Heart left ventricle (tissue), 13 donors: ENCODE measurements around the gene BCKDHB.

ENCODE experiments used
- POLR2A ChIP-seq, 2 donors: fragments of 450-650 bp; IDR thresholded peaks; one replicate each; pipeline ENCODE4 v1.6.1; 2017; ENCODE audit warnings: antibody characterized with exemption in 2 of 2, mild to moderate bottlenecking in 2 of 2, moderate library complexity in 2 of 2
- TF ChIP-seq, protein P1 (sequence below), 12 donors: fragments of 200-600 bp; sonication (generic) in 4 of 12; IDR thresholded peaks; one replicate each; pipeline versions ENCODE4 v1.5.0 to v1.8.0; 2018 to 2022; ENCODE audit warnings: antibody characterized with exemption in 12 of 12, mild to moderate bottlenecking in 5 of 12
- donor health status: ischemic (EF 13 %, LVEDD 7.1; RV severe dilation, severe dysfunction).
- donor health status: DM: no; HTN: yes; CAD: no.
- donor health status: DM: no; HTN: no; CAD: no.
- donor health status: ischemic (EF 25% LVEDD 6.9; RV normal size, moderate dysfunction).
- donor health status: ischemic (EF 25% LVEDD 5.7; RV mildly dilated, moderate dysfunction).
- donor health status: ischemic (EF 35%, LVEDD 5.7; RV mildly dilated, moderate dysfunction).
- donor health status: nonischemic (EF 11% LVEDD 7.7; RV severe dilation, severe dysfunction).
- donor health status: DM: yes; HTN: yes; CAD: no.
- donor health status: PGD.
- donor health status: ischemic (EF 29% LVEDD 5.4; RV normal size, mild dysfunction).
- donor health status: nonischemic (EF 23%, LVEDD 6.1; RV moderate dilation, normal function).

DNA sequence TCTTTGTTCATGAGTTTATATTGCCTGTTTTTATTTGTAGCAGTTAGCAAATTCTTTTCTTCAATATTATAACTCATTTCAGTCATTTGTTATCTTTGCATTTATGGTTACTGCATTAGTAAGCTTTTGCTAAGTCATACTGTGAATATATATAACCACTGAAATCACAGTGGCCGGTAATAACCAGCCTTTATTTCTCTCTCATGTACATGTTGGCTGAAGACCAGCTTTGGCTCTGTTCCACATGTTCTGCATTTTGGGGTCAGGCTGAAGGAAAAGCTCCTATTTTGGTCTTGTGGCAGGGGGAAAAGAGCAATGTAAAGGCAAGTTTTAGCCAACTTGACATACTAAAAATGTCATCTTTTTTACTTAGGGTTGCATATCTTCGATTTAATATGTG, 276.3 kb downstream of the BCKDHB start:
- no peak for TF ChIP-seq POLR2A (IDR thresholded peaks at IDR 0.05)
- TF ChIP-seq, protein P1, sequence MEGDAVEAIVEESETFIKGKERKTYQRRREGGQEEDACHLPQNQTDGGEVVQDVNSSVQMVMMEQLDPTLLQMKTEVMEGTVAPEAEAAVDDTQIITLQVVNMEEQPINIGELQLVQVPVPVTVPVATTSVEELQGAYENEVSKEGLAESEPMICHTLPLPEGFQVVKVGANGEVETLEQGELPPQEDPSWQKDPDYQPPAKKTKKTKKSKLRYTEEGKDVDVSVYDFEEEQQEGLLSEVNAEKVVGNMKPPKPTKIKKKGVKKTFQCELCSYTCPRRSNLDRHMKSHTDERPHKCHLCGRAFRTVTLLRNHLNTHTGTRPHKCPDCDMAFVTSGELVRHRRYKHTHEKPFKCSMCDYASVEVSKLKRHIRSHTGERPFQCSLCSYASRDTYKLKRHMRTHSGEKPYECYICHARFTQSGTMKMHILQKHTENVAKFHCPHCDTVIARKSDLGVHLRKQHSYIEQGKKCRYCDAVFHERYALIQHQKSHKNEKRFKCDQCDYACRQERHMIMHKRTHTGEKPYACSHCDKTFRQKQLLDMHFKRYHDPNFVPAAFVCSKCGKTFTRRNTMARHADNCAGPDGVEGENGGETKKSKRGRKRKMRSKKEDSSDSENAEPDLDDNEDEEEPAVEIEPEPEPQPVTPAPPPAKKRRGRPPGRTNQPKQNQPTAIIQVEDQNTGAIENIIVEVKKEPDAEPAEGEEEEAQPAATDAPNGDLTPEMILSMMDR (IDR thresholded peaks at IDR 0.05), result no peak
